Measurements from ENCODE around the gene NUDCD3. TPM values are rescaled to one million over a fixed set of nuclear protein-coding genes. Genes with fewer than 3 reads are reported as not detected.

NUDCD3 gene
- 10 to 100 TPM; 88.7 to 90.7 (median 90.4) TPM for polyA plus RNA-seq (ENCODE audit: insufficient read length in 3 of 3)

DNA sequence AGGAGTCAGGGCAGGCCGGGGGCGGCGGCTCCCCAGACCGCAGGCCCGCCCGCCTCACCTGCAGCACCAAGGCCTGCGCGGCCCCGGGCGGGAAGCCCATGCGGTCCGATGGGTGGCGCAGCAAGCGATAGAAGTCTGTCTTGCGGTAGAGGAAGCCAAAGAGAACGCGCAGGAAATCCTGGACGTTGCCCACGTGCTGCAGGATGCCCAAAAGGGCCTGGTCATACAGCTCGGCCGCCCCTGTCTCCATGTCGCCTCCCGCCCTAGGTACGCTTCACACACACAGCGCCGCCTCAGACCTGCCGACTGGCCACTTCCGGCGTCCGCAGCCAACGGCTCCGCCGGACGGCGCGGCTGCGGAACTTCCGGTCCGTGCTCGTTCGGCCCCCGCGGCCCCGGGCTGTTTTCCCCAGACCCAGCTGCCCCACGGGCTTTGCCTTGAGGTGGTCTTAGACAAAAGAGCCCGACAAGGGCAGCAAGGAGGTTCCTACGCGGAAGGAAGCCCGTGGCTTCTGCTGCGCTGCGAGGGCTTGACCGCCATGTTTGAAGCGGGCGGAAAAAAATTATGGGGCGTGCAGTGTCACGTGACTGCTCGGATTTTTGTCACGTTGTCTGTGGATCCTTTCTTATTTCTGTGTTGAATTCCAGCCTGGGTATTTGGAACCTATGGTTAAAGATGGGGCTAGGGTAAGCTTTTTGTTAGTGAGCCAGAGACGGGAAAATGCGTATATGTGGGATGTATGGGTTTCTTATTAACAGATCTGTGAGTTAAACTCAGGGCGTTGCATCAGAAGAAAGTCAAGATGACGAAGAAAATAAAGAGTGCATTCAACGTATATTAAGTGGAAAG lies at the start of gene NUDCD3:
Gene NUDCD3 (minus strand): TSS at position 308 of the 850 bp plus-strand sequence. CDS start 58 bp downstream, at position 250.
- peak; percentile 81 to 88 (median 86) for DNase-seq (ENCODE audit: low read depth in 3 of 3, low spot score in 2 of 3)

DNA sequence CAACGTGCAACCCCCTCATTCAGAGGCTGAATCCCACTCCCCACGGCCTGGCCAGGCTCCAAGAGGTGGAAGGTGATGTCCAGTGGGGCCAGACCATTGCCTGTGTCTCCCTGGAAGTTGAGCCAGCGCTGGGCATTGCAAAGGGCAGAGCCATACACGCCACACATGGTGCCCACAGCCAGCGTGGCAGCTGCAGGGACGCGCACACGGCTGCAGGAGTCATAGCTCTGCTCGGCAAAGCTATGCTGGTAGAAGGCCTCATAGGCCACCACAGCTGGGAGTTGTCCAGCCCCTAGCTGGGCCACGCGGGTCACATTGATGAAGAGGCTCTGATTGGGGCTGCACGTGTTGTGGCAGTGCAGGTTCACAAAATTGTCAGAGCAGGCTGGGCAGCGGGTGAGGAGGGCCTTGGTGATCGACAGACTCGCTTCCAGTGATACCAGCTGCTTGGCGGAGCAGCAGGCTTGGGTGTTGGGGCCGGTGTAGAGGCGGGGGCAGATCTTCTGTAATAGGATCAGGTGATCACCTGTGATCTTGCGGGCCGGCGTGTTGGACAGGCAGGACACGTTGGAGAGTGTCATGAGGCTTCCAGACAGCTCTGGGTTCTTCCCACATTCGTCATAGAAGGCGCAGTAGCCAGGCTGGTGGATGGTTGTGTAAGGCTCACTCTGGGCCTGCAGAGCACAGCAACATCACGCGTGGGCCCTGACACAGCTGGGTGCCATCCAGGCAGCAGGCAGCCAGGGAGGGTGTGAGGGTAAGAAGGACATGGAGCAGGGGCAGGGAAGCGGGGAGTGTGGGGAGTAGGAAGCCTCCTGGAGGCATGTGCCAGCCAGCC lies 49.4 kb upstream of the NUDCD3 start:
- no peak for DNase-seq (ENCODE audit: low read depth in 3 of 3, low spot score in 2 of 3)

DNA sequence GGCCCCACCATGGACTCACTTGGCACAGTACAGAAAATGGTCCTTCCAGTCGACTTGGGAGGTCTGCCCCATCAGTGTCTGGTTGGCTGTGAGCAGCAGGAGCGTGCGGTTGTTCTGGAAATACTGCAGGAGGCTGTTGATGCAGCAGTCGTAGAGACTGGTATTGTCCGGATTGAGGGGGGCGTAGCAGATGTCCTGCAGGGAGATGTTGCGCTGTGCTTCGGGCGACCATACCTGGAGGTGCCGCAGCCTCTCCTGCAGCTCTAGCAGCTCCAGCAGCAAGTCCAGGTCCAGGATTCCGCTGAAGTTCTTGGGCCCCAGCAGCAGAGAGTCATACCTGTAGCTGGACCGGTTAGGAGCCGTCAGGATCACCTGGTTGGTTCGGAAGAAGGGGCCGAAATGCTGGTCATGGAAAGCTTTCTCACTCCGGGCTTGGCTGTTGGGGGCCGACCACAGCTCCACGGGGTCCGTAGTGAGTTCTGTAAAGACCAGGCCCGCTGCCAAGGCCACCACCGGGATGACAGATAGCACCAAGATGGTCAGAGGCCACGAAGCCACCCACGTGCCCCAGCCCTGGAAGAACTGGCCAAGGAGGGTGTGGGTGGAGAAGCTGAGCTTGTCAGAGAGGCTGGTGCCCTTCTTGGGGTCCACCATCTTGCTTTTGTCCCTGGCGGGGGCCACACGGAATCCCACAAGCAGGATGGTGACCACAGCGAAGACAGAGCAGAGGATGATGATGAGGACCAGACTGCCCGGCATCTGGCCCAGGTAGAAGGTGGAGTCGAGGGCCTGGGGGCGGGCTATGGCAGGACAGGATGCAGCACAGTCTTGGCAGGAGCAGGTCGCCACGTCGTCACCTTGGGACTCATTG lies 48.6 kb upstream of the NUDCD3 start:
- no peak for DNase-seq (ENCODE audit: low read depth in 3 of 3, low spot score in 2 of 3)

- DNase-seq (ENCODE audit: low read depth in 3 of 3, low spot score in 2 of 3) = no peak
Measured at GRCh38 chr7:44538093-44538797, 47.8 kb upstream of the NUDCD3 start.

DNA sequence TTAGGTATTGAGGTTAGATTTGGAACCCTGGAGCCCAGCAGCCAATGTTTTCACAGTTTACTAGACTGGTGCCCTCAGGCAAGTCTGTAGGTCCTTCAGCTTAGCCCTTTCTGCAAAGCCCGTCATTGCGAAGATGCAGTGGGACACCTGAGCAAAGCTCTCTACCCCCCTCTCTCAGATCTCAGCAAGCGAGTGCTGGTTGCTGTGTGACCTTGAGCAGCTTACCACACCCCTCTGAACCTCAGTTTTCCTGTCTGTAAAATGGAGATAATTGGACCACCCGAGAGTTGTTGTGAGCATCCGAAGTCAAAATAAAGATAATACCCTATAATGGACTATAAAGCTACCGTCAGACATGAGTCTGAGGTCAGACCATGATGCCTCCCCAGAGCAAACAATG lies 47.0 kb upstream of the NUDCD3 start:
- DNase-seq (ENCODE audit: low read depth in 3 of 3, low spot score in 2 of 3) = no peak

DNA sequence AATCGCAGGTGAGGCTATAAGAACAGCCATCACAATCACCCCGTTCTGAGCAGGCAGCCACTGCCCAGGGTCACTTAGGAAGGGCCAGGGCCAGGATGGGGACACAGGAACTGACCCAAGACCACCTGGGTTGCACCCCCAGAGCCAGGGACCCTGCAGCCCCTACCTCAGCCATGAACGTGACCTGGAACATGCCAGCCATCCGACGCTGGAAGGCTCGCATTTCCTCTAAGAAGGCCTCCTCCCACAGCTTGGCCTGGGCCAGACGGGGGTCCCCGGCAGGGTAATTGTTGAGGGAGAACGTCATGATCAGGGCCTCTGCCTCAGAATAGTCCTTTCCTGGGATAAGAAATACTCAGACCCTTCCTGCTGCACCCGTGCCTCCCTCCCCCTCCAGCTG lies 45.6 kb upstream of the NUDCD3 start:
- no peak for DNase-seq (ENCODE audit: low read depth in 3 of 3, low spot score in 2 of 3)

GRCh38 chr7:44535348-44536064 lies 45.0 kb upstream of the NUDCD3 start:
- DNase-seq (ENCODE audit: low read depth in 3 of 3, low spot score in 2 of 3) = no peak

DNA sequence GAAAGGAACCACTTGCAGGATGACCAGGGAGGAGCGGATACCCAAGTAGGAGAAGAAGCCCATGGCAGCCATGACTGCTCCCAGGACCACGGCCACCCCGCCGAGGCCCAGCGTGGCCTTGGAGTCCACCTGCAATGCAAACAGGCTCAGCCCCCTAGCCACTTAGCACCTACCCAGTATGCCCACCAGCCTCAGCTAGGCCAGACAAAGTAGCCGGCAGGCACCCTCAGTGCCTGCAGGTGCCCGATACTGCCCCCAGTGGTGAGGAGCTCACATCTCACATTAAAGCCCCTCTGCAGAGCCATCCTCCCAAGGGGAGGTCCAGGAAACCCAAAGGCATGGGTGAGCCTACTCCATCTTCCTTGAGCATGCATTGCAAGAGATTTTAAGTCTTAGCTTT lies 44.0 kb upstream of the NUDCD3 start:
- DNase-seq (ENCODE audit: low read depth in 3 of 3, low spot score in 2 of 3) = no peak

DNA sequence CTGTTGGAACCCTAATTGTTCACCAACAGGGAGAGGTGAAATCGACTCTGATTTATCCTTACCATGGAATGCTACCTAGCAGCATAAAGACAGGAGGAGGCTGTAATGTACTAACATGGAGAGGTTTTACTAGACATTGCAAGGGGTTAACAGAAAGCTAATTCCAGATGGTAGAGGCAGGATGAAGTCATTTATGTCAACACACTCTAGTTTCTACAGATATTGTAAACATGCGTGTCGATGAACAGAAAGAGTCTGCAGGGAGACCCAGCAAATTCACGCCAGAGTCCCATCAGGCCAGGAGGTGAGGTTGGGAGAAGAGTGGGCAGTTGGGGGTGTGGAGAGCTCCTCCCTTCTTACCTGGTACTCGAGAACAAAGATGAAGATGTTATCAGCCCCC lies 43.6 kb upstream of the NUDCD3 start:
- DNase-seq (ENCODE audit: low read depth in 3 of 3, low spot score in 2 of 3) = no peak

GRCh38 chr7:44533301-44534055 lies 43.0 kb upstream of the NUDCD3 start:
- no peak for DNase-seq (ENCODE audit: low read depth in 3 of 3, low spot score in 2 of 3)

- DNase-seq (ENCODE audit: low read depth in 3 of 3, low spot score in 2 of 3) = no peak
Measured at GRCh38 chr7:44531421-44532380, 41.2 kb upstream of the NUDCD3 start.

DNA sequence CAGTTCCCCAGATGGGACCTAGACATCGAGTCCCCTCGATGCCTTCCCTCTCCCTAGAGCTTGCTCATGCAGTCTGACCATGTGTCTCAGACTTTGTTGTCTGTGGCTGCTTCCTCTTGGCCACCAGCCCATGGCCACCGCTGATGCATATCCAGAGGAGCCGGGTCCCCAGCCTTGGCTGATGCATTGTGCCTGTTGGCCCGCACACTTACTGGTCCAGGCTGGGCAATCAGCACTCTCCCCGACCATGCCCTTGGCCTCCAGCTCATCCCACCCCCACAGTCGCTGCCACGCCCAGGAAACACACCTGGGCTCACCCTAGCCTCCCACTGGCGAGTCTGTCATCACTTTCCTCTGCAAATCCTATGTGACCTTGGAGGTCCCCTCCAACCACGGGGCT lies 40.5 kb upstream of the NUDCD3 start:
- no peak for DNase-seq (ENCODE audit: low read depth in 3 of 3, low spot score in 2 of 3)

GRCh38 chr7:44524811-44525388 lies 34.4 kb upstream of the NUDCD3 start:
- no peak for DNase-seq (ENCODE audit: low read depth in 3 of 3, low spot score in 2 of 3)

DNA sequence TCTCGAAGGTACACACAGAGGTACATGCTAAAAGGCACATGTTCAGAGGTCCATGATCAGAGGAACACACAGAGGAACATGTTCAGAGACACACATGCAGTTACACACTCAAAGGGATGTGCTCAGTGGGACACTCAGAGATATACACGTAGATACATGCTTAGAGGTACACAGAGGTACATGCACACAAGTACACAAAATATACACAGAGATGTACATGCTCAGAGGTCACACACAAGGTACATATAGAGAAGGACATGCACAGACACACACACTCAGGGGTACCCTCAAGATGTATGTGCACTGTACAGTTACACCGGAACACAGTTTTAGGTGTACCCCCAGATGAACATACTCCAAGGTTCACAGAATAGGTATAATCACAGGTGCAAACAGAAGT lies 31.9 kb upstream of the NUDCD3 start:
- DNase-seq (ENCODE audit: low read depth in 3 of 3, low spot score in 2 of 3) = no peak

DNA sequence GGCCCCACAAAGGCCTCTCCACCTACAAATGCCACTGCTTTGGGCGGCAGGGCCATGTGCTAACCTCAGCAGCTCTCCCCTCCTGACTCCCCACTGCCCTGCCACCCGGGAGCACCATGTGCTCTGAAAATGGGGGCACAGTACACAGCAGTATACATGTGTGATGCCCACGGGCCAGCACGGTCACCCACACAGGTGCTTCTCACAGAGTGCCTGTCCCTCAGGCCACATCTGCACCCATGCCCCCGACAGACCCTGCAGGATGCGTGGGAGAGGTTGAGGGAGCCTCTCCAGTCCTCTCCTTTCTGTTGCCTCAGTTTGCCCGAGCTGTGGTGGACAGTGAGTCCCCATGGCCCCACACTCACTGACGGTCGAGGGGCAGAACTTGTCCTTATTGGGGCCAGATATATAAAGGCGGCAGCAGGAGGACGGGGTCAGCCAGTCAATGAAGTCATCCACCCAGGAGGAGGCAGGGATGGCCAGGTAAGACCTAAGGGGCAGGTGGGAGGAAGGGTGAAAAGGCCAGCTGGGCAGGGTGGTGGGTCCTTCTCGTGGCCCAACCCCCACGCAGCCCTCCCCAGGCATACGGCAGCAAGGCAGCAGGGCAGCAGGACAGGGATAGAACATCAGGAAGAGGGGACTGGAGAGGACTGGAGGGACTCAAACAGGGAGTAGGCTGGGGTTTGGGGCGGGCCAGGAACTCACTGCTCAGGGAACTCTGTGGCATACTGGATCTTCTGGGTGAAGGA lies 31.1 kb upstream of the NUDCD3 start:
- DNase-seq (ENCODE audit: low read depth in 3 of 3, low spot score in 2 of 3) = no peak

DNA sequence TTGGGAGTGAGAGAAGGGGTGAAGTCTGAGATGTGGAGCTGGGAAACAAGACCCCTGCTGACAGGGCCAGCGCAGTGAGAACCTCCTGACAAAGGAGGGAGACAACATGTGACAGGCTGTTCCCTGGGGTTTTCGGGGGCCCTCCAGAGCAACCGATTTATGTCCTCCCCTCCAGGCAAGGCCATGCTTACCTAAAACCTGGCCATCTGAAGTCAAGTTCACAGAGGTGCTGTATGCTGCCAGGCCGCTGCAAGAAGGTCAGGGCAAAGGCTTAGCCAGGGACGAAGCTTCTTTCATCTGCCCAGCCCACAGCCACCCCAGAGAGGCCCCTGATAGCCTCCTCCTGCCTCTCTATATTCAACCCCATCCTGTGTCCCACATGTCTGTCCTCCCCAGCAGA lies 30.1 kb upstream of the NUDCD3 start:
- no peak for DNase-seq (ENCODE audit: low read depth in 3 of 3, low spot score in 2 of 3)

GRCh38 chr7:44519546-44519945 lies 29.1 kb upstream of the NUDCD3 start:
- no peak for DNase-seq (ENCODE audit: low read depth in 3 of 3, low spot score in 2 of 3)

All from right renal cortex interstitium (tissue), 3 donors.